Nephron (organoid): ENCODE measurements around the gene RETREG3.
"Not testable (repeated sequence)": the region's sequence is repeated elsewhere in the genome, so short reads cannot be mapped to it uniquely, and the experiment has no call there.

ENCODE experiments used
- H3K27ac Mint-ChIP-seq, 3 experiments: 2 replicates each; pipeline ENCODE4 v1.8.0; 2020; ENCODE audit warnings: mixed read lengths in 3 of 3, mild to moderate bottlenecking in 2 of 3, moderate library complexity in 1 of 3
- H3K27me3 Mint-ChIP-seq: 2 replicates; pipeline ENCODE4 v1.8.0; 2021; ENCODE audit warnings: low read depth, mild to moderate bottlenecking, moderate library complexity, mixed read lengths
- H3K36me3 Mint-ChIP-seq: 2 replicates; pipeline ENCODE4 v1.8.0; 2020; ENCODE audit warnings: low read depth, mixed read lengths
- H3K4me1 Mint-ChIP-seq: 2 replicates; pipeline ENCODE4 v1.8.0; 2020; ENCODE audit warnings: mixed read lengths
- H3K4me3 Mint-ChIP-seq, 3 experiments: 2 replicates each; pipeline ENCODE4 v1.8.0; 2020; ENCODE audit warnings: mild to moderate bottlenecking in 3 of 3, mixed read lengths in 3 of 3, moderate library complexity in 2 of 3
- H3K9me3 Mint-ChIP-seq: 2 replicates; pipeline ENCODE4 v1.8.0; 2020; ENCODE audit warnings: mixed read lengths
- CTCF ChIP-seq, 3 experiments: fragments of 200-600 bp; sonication (generic); IDR thresholded peaks; one replicate each; pipeline ENCODE4 v1.5.0; 2021; ENCODE audit warnings: antibody characterized with exemption in 3 of 3; ENCODE audit not compliant: unreplicated experiment in 3 of 3

Gene RETREG3

GRCh38 chr17:42555122-42555622 is 54.0 kb downstream of the RETREG3 start:
- H3K27ac Mint-ChIP-seq, result peak overlapping the region; percentile 76 to 96 (median 94)
- no peaks in the 10 kb centered on the region for H3K36me3 Mint-ChIP-seq
- peak overlapping the region; percentile 94 to 97 (median 96) for H3K4me3 Mint-ChIP-seq
- H3K9me3 Mint-ChIP-seq, result no peaks in the 10 kb centered on the region
- TF ChIP-seq CTCF (IDR thresholded peaks at IDR 0.05; ENCODE audit: unreplicated experiment in 3 of 3), result no peak
- H3K27me3 Mint-ChIP-seq, result no peaks in the 10 kb centered on the region
- H3K4me1 Mint-ChIP-seq, result peaks cover 22% of the 10 kb centered on the region

- peaks cover 22% of the 10 kb centered on the region for H3K4me1 Mint-ChIP-seq
- no peaks in the 10 kb centered on the region for H3K9me3 Mint-ChIP-seq
- no peaks in the 10 kb centered on the region for H3K27me3 Mint-ChIP-seq
- H3K27ac Mint-ChIP-seq, result peak overlapping the region; percentile 76 to 96 (median 94)
- TF ChIP-seq CTCF (IDR thresholded peaks at IDR 0.05; ENCODE audit: unreplicated experiment in 3 of 3), result no peak
- H3K36me3 Mint-ChIP-seq, result no peaks in the 10 kb centered on the region
- H3K4me3 Mint-ChIP-seq, result peak overlapping the region; percentile 94 to 97 (median 96)
These were observed 54.7 kb downstream of the RETREG3 start for GRCh38 chr17:42554250-42555121.

- peak overlapping the region in 2 of 3 experiments; percentile 76 to 96 for H3K27ac Mint-ChIP-seq
- no peaks in the 10 kb centered on the region for H3K36me3 Mint-ChIP-seq
- peaks cover 5% of the 10 kb centered on the region for H3K27me3 Mint-ChIP-seq
- H3K9me3 Mint-ChIP-seq, result no peaks in the 10 kb centered on the region
- TF ChIP-seq CTCF (IDR thresholded peaks at IDR 0.05; ENCODE audit: unreplicated experiment in 3 of 3), result no peak
- H3K4me1 Mint-ChIP-seq, result peaks cover 24% of the 10 kb centered on the region
- peak overlapping the region; percentile 94 to 97 (median 96) for H3K4me3 Mint-ChIP-seq
These were observed 55.3 kb downstream of the RETREG3 start for GRCh38 chr17:42553866-42554249.

GRCh38 chr17:42553161-42553818 is 55.9 kb downstream of the RETREG3 start:
- peaks cover 7% of the 10 kb centered on the region for H3K27me3 Mint-ChIP-seq
- no peaks in the 10 kb centered on the region for H3K36me3 Mint-ChIP-seq
- H3K4me1 Mint-ChIP-seq, result peaks cover 26% of the 10 kb centered on the region
- peak overlapping the region in 2 of 3 experiments; percentile 61 to 96 for H3K27ac Mint-ChIP-seq
- no peak for TF ChIP-seq CTCF (IDR thresholded peaks at IDR 0.05; ENCODE audit: unreplicated experiment in 3 of 3)
- H3K9me3 Mint-ChIP-seq, result no peaks in the 10 kb centered on the region
- peak overlapping the region; percentile 94 to 97 (median 96) for H3K4me3 Mint-ChIP-seq

GRCh38 chr17:42552736-42553135 is 56.4 kb downstream of the RETREG3 start, which contains the start of gene HSD17B1:
Gene HSD17B1, plus strand, starts transcription at chr17:42552923. Its CDS starts 11 bp downstream, at chr17:42552934.
- peak within 1 kb of the TSS; percentile 94 to 97 (median 96) for H3K4me3 Mint-ChIP-seq
- H3K27me3 Mint-ChIP-seq, H3K36me3 Mint-ChIP-seq, H3K9me3 Mint-ChIP-seq: not testable (repeated sequence)
- H3K27ac Mint-ChIP-seq, result peak within 1 kb of the TSS in 2 of 3 experiments; percentile 61 to 96
- H3K4me1 Mint-ChIP-seq, result peaks cover 26% of the 10 kb centered on the region
